ENCODE results near the gene PLAAT5. TPM values are rescaled to one million over a fixed set of nuclear protein-coding genes. Genes with fewer than 3 reads are reported as not detected.

PLAAT5 gene
- total RNA-seq, 1 donor from 2014 or later, result 3.7 TPM

DNA sequence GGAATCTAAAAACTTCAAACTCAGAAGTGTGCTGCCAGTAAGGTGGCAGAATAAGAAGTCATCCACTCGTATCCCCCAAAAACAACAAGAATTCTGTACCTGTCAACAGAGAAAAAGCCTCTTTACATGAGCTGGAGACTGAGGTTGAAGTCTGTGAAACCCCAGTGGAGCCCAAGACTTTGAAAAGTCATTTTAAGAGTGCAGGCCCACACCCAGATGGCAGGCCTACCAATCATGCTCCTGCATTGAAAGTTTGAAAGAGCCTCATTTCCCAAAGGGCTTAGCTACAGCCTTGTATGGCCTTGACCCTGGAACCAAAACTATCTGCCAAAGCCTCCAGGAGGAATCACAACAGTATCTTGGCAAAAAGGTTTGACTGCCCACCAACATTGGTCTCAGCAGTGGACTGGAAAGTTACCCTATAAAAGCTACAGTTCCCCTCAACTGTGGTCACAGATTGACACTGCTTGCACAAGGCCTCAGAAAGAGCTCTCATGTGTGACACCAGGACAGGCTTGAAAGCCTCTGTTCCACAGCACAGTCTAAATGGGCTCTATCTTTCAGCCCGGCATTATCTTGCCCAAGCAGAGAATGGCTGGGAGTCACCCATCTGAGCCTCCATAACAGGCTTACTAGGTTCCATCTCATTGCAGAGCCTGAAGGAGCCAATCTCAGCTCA is 73.7 kb downstream of the PLAAT5 start:
- Histone ChIP-seq H3K9me3 (ENCODE audit: control insufficient read depth in 3 of 3, low read length in 3 of 3) (peaks cover 0 to 4% (median 0%) of the 10 kb centered on the region in 3 donors), H3K36me3 (ENCODE audit: control insufficient read depth in 3 of 3, insufficient read depth in 3 of 3, low read length in 3 of 3) (no peaks in the 10 kb centered on the region), H3K4me1 (ENCODE audit: control insufficient read depth in 3 of 3, insufficient read depth in 3 of 3, low read length in 3 of 3) (no peaks in the 10 kb centered on the region), H3K27ac (ENCODE audit: low read depth, low read length) (no peak overlapping the region), H3K4me3 (ENCODE audit: low read length in 3 of 3) (no peak overlapping the region), H3K9ac (ENCODE audit: low read depth in 1 of 3, low read length in 3 of 3) (no peak overlapping the region), H3K27me3 (ENCODE audit: control insufficient read depth in 3 of 3, insufficient read depth in 3 of 3, low read length in 3 of 3) (no peaks in the 10 kb centered on the region)

Other genes starting within 250 kb of the PLAAT5 start
- gene SLC22A25, start 247.6 kb downstream of the PLAAT5 start, total RNA-seq, result not detected
- not detected for gene SLC22A9, start 121.4 kb downstream of the PLAAT5 start, total RNA-seq
- gene LGALS12, start 14.9 kb upstream of the PLAAT5 start, total RNA-seq, result 9.9 TPM
- gene PLAAT4, start 45.6 kb upstream of the PLAAT5 start, total RNA-seq, result 6.3 TPM
- gene PLAAT2, start 72.2 kb upstream of the PLAAT5 start, total RNA-seq, result not detected
- gene PLAAT3, start 123.3 kb upstream of the PLAAT5 start, total RNA-seq, result 19.8 TPM
- 40.2 TPM for gene ATL3, start 180.2 kb upstream of the PLAAT5 start, total RNA-seq
- 28.7 TPM for gene RTN3, start 190.3 kb upstream of the PLAAT5 start, total RNA-seq

Measured in skeletal muscle tissue (tissue), 4 donors.